NCI-H1417 treated with DMSO at 0.1 percent for 48 hours (cell line): Measurements from ENCODE around the gene DHDDS.
A peak's percentile ranks its signal among the peaks of the same experiment; 100 is the strongest.
"Not testable (repeated sequence)": the region's sequence is repeated elsewhere in the genome, so short reads cannot be mapped to it uniquely, and the experiment has no call there.

Experiments
- DNase-seq: peaks from one replicate; lab custom pipeline; 2025; lab: John Stamatoyannopoulos, UW

DHDDS gene

DNA sequence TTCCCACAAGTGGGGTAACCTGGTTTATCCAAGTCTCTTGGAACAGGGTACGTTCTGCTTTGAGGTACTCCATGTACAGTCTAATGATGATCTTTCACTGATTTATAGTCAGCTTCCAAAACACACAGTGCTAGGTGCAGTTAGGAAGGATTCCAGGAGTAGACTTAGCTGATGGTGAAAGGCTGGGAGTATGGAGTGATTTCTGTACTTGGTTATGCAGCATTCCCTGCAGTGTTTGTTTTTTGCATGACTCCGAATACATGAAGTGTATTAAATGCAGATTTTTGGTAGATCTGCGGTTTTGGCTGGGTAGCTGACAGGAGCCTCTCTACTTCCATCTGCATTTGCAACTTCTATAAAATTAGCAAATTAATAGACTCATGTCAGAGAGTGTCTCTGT is 43.9 kb downstream of the DHDDS start:
- DNase-seq: no peak

DNA sequence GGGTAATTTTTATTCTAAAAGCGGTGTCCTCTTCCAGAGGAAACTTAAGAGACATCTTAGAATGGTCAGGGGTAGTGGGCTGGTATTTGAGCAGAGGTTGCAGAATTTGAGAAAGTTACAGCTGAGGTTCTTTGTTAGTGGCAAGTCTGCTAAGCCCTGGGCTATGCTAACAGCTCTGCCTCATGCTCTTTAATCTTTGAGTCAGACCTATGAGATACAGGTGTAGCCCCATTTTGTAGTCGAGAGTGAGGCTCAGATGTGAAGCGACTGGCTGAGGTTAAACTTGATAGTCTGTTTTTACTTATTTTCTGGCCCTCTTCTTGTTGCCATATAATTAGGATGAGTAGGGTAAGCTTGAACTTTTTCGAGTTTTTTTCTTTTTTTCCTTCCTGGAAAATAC is 44.8 kb downstream of the DHDDS start:
- no peak for DNase-seq

DNA sequence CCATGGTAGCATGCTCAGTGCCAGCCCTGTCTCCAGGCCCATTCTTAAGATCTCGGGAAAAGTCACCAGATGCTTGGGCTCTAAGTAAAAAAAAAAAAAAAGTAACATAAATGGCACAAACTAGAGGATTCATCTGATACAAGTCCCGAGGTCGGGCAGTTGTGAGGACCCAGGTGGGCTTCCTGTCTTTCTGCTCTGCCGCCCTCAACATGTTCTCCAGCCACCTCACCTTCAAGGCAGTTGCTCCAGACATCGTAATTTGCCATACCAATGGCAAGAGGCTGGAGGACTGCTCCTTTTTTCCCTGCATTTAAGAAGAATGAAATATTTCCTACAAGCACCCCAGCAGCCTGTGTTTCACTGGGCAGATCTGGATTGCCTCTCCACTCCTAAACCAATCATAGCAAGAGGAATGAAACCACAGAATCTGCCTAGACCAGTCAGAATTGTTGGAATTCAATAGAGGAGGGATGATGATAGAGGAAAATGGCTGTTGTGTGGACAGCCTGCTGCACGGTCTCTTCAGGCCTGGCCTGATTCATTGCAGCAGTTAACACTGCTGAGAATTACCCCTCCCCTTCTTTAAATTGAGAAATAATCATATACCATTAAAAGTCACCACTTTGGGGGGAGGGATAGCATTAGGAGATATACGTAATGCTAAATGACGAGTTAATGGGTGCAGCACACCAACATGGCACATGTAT is 45.5 kb downstream of the DHDDS start:
- DNase-seq: no peak

DNA sequence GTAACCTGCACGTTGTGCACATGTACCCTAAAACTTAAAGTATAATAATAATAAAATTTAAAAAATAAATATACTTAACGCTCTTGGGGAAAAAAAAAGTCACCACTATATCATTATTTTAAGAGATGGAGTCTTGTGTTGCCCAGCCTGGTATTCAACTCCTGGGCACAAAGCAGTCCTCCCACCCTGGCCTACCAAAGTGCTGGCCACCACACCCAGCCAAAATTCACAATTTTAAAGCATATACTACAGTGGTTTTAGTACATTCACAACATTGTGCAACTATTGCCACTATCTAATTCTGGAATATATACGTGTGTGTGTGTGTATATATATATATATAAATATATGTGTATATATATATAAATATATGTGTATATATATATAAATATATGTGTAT is 46.0 kb downstream of the DHDDS start:
- DNase-seq: no peak

DNA sequence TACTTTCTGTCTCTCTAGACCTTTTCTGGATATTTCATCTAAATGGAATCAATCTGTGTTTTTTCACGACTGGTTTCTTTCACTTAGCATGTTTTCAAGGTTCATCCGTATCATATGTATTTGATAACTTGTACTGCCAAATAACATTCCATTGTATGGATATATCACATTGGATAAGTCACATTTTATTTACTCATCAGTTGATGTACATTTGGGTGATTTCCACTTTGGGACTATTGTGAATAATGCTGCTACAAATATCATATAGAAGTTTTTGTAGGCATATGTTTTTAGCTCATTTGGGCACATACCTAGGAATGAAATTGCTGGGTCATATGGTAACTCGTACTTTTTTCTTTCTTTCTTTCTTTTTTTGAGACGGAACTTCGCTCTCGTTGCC is 46.9 kb downstream of the DHDDS start:
- no peak for DNase-seq

DNA sequence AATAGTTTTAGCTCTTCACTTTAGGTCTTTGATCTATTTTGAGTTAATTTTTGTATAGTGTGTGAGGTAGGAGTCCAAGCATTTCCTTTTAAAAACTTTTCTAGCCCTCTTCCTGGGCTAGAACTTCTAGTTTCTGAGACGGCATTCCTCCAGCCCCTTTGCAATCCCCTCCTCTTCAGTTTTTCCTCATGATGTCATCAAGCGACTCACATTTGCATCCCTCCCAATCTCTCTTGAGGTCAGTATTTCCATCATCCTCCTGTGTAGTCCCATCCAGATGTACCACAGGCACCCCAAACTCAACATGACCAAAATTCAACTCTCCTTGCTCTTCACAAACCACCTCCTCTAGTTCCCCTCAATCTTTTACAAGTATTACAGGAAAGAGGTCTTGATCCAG is 50.8 kb downstream of the DHDDS start:
- no peak for DNase-seq

DNA sequence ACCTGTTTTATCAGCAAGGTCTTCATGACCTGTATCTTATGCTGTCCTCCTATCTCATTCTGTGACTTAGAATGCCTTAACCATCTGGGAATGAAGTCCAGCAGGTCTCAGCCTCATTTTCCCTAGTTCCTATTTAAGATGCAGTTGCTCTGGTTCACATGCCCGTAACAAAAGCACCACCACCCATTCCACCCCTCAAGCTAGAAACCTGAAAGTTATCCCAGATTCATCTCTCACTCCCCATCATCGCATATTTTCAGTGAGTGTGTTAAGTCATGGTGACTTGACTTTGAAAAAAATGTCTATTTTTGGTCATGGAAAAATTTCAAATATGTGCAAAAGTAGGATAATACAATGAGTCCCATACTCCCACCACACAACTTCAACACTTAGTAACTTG is 51.9 kb downstream of the DHDDS start:
- no peak for DNase-seq

DNA sequence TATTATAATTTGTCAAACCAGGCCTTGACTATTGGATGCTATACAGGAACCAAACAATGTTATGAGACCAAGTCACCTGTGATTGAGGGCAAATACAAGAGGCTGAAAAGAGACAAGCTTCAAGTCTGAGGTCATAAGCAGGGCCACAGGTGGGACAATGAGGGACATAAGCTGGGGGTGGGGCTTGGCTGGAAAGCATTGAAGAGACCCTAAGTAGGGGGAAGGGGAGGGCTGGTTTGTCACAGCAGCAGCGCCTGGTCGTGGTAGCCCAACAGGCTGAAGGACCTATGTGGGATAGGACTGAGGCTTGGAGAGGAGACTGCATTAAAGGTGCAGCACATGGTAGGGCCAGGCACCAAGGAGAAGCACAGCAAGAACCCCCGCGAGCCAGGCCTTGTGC is 58.0 kb downstream of the DHDDS start:
- DNase-seq: no peak

DNA sequence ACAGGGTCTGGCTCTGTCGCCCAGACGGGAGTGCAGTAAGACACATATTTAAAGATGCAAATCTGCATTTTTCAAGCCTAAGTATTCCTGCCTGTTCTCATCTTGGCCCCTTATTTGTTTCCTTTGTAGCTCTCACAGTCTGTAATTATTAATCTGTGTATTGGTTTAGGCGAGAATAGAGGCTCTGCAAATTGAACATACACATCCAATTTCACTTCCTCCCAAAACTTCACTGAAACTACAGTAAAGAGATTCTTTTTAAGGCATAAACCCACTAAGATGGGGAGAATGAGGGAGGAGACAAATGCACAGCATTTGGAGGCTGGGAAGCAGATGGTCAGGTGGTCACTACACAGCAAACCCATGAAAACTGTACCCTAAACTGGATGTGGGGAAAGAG is 61.1 kb downstream of the DHDDS start:
- DNase-seq: no peak

DNA sequence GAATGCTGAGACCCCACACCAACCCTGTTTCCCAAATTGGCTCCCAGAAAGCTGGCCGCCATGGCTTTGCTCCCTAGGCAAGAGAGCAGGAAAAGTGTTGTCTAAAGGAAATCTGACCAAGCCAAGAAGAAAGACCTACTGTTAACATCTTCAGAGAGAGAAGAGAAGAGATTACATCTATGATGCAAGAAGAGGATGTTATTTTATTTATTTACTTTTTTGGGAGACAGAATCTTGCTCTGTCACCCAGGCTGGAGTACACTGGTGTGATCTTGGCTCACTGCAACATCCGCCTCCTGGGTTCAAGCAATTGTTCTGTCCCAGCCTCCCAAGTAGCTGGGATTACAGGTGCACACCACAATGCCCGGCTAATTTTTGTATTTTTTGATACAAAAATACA is 61.8 kb downstream of the DHDDS start:
- DNase-seq: no peak

DNA sequence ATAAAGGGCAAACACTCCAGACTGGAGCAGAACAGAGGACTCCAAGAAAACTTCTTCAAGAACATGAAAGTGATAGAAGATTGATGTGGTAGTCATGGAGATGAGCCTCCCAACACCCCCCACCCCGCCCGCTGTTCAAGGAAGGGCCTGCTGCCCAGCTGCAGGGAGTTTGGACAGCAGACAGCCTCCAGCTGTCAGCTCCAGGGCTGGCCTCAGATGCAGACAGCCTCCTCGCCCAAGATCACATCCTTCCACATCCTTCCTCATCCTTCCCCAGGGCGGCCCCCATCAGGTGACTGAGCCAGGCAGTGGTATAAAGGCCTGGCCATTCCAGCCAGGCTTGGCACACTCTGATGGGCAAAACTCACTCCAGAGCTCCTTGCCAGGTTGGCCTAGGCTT is 64.7 kb downstream of the DHDDS start:
- DNase-seq: no peak

DNA sequence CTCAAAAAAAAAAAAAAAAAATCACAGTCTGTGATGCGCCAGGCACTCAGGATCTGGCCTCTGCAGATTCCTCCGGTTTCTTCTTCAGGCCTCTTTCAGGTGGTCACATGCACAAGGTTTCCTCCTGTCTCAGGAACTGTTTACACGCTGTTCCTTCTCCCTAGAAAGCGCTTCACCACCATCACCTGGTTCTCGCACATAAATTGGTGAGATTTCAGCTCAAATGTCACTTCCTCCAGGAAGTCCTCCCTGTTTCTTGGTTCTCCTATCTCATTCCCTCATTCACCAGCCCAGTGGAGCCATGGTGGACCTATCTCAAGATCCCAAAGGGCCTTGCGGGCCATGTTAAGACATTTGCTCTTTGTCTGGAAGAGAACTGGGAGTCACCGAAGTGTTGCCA is 66.8 kb downstream of the DHDDS start:
- DNase-seq: no peak

DNA sequence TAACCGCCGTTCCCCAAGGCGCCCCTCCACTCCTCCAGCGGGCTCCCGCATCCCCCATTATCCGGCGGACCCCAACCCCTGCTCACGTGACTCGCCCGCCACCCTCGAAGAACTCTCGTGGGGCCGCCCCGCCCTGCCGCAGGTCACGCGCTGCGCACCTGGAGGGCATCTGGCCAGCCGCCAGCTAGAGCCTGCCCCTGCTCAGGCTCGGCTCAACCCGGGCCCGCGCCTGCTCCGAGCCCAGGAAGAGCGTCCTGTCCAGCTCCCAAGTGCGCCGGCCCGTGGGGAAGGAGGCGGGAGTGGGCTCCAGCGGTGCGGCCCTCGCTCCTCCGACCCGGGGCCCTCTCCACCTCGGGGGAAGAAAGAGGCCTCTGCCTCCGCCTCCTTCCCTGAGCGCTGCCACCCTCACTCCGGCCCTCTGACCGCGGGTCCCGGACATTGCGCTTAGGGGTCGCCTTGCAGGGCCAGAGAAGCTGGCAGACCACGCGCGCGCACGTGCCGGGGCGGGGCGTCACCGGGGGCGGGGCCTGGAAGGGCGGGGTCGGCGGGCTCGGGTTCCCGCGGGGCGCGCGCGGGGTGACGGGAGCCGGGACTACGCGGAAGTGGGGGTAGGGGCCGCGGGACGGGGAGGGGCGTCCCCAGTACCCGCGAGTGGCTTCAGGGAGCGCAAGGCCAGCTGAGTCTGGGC is 68.5 kb downstream of the DHDDS start:
- peak; percentile 36 for DNase-seq

DNA sequence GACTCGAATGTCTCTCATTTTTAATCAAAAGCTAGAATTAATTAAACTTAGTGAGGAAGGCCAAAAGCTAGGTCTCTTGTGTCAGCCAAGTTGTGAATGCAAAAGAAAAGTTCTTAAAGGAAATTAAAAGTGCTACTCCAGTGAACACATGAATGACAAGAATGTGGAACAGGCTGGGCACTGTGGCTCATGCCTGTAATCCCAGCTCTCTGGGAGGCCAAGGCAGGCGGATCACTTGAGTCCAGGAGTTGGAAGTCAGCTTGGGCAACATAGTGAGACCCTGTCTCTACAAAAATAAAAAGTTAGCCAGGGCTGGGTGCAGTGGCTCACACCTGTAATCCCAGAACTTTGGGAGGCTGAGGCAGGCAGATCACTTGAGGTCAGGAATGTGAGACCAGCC is 78.6 kb downstream of the DHDDS start:
- DNase-seq: not testable (repeated sequence)

DNA sequence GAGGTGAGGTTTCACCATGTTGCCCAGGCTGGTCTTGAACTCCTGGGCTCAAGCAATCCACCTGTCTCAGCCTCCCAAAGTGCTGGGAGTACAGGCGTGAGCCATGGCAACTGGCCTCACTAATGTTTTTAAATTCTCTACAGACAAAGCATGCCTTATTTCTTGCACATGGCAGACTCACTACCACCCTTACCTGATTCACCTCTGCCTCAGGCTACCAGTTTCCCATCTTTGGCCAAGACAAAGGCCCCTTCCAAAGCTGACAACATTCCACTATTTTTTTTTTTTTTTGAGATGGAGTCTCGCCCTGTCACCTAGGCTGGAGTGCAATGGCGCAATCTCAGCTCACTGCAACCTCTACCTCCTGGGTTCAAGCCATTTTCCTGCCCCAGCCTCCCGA is 83.7 kb downstream of the DHDDS start:
- DNase-seq: not testable (repeated sequence)

DNA sequence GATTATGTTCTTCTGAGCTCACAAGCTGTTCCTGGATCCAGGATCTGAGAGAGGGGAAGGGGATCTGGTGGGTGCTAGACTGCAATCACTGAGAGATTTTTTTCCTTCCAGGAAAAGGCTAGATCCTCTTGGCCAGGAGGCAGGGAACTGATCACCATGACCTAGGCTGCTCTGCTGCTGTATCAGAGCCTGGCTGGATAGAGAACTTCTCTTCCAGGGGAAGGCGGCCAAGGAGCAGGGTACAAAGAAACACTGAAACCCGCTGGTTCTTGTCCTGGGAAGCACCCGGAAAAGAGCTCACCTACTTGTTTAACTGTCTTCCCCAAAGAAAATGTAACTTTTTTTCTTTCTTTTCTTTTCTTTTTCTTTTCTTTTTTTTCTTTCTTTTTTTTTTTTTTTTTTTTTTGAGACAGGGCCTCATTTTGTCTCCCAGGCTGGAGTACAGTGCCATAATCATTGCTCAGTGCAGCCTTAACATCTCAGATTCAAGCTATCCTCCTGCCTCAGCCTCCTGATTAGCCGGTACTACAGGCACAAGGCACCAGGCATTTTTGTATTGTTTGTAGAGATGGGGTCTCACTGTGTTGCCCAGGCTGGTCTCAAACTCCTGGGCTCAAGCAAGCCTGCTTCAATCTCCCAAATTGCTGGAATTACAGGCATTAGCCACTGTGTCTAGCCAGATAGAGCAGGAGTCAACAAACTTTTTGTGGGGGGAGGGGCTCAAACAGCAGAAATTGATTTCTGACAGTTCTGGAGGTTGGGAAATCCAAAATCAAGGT is 85.1 kb downstream of the DHDDS start:
- DNase-seq: no peak

DNA sequence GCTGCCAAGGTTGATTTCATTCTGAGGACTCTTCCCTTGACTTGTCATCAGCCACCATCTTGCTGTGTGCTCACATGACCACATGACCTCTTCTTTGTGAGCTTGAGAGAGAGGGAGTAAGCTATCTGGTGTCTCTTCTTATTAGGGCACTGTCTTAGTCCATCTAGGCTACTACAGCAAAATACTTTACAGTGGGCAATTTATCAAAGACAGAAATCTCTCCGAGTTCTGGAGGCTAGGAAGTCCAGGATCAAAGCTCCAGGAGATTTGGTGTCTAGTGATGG is 85.6 kb downstream of the DHDDS start:
- DNase-seq: no peak

DNA sequence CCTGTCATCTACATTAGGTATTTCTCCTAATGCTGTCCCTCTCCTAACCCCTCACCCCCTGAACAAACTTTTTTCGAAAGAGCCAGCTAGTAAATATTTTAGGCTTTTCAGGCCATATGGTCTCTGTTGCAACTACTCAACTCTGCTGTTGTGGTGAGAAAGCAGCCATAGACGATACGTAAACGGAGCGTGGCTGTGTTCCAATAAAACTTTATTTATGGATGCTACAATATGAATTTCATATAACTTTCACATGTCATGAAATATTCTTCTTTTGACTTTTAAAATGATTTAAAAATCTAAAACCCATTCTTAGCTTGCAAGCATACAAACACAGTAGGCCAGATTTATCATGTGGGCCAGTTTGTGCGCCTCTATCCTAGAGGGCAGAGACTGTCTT is 86.2 kb downstream of the DHDDS start:
- DNase-seq: no peak

DNA sequence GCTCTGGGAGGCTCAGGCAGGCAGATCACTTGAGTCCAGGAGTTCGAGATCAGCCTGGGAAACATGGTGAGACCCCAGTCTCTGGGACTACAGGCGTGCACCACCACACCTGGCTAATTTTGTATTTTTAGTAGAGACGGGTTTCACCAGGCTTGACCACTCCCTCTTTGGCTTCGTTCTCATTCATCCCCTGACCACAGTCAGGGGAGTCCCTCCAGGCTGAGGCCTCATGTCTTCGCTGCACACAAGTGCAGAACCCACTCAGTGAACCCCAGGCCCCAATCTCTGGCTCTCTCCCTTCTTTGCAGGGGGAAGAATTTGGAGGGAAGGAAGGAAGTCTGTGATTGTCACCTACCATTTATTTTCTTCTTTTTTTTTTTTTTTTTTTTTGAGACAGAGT is 88.2 kb downstream of the DHDDS start:
- no peak for DNase-seq
